ENCODE measurements around the gene UTY. TPM values are rescaled to one million over a fixed set of nuclear protein-coding genes. Genes with fewer than 3 reads are reported as not detected.

Gene UTY
- total and polyA plus RNA-seq, 2 experiments from 2014 or later = 15.7 to 36.3 TPM

DNA sequence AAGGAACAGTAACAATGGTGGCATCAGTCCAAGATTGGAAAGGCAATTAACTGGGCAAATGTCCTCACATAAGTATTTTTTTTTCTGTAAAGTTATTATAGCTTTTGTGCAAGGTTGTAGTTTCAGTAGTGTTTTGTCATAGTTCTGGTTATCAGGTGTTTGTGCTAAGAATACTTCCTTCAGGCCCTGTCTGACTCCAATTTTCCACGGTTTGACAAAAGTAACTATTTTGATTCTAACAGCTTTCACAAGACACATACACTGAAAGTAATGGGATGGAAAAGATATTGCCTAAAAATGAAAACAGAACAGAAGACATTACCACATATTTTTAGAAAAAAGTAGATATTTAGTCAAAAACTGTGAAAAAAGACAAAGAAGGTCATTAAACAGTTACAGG lies 40.6 kb upstream of the UTY start:
- H3K4me1 Mint-ChIP-seq = no peaks in the 10 kb centered on the region
- H3K27me3 Mint-ChIP-seq (ENCODE audit: insufficient read depth, low read depth, poor library complexity) = no peaks in the 10 kb centered on the region
- Histone ChIP-seq H3K79me2 (replicated peaks; ENCODE audit: insufficient read depth) (no peaks in the 10 kb centered on the region), H3K27ac (ENCODE audit: low read depth) (no peak overlapping the region), H3K4me2 (no peak overlapping the region), H3K9me2 (ENCODE audit: insufficient read depth) (no peaks in the 10 kb centered on the region), H4K20me1 (replicated peaks; ENCODE audit: insufficient read depth) (no peaks in the 10 kb centered on the region), H3K36me3 (ENCODE audit: insufficient read depth) (no peaks in the 10 kb centered on the region), H3K4me3 (no peak overlapping the region), H3F3A (replicated peaks; ENCODE audit: low read depth) (no peaks in the 10 kb centered on the region), H3K27me3 (ENCODE audit: insufficient read depth) (no peaks in the 10 kb centered on the region), H3K4me1 (ENCODE audit: insufficient read depth) (no peaks in the 10 kb centered on the region), H2AFZ (no peak overlapping the region)
- peaks cover 11% of the 10 kb centered on the region for H3K9me3 Mint-ChIP-seq
- H3K27ac Mint-ChIP-seq = no peak overlapping the region
- peaks cover 11% of the 10 kb centered on the region; the same call in 2 of the 3 replicates for H3K36me3 Mint-ChIP-seq (ENCODE audit: low read depth)
- no peak for ATAC-seq
- no peak for DNase-seq (ENCODE audit: low spot score)
- H3K4me3 Mint-ChIP-seq = no peak overlapping the region
- TF ChIP-seq ZNF462 (CRISPR knock-in tag; IDR thresholded peaks at IDR 0.05) (no peak), EZH2phosphoT487 (IDR thresholded peaks at IDR 0.05; ENCODE audit: unreplicated experiment) (no peak), REST (IDR thresholded peaks at IDR 0.05; ENCODE audit: unreplicated experiment) (no peak), JUNB (IDR thresholded peaks at IDR 0.05; ENCODE audit: unreplicated experiment) (no peak), STAT1 (IDR thresholded peaks at IDR 0.05; ENCODE audit: unreplicated experiment) (no peak), ZNF114 (CRISPR knock-in tag; IDR thresholded peaks at IDR 0.05) (no peak), ZNF331 (CRISPR knock-in tag; IDR thresholded peaks at IDR 0.05; ENCODE audit: low read depth) (no peak), EZH2 (IDR thresholded peaks at IDR 0.05; ENCODE audit: low read depth, unreplicated experiment) (no peak), POLR2AphosphoS5 (IDR thresholded peaks at IDR 0.05; ENCODE audit: low read depth) (no peak), NANOG (IDR thresholded peaks at IDR 0.05; ENCODE audit: borderline replicate concordance) (no peak), ETS1 (IDR thresholded peaks at IDR 0.05) (no peak), CREB1 (CRISPR knock-in tag; IDR thresholded peaks at IDR 0.05; ENCODE audit: low read depth) (no peak)
- TF ChIP-seq, protein P1, sequence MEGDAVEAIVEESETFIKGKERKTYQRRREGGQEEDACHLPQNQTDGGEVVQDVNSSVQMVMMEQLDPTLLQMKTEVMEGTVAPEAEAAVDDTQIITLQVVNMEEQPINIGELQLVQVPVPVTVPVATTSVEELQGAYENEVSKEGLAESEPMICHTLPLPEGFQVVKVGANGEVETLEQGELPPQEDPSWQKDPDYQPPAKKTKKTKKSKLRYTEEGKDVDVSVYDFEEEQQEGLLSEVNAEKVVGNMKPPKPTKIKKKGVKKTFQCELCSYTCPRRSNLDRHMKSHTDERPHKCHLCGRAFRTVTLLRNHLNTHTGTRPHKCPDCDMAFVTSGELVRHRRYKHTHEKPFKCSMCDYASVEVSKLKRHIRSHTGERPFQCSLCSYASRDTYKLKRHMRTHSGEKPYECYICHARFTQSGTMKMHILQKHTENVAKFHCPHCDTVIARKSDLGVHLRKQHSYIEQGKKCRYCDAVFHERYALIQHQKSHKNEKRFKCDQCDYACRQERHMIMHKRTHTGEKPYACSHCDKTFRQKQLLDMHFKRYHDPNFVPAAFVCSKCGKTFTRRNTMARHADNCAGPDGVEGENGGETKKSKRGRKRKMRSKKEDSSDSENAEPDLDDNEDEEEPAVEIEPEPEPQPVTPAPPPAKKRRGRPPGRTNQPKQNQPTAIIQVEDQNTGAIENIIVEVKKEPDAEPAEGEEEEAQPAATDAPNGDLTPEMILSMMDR (conservative IDR thresholded peaks at IDR 0.05; ENCODE audit: low read depth in 2 of 2) = no peak

Measured in GM23338 (cell line).